ENCODE data around the gene DPYD.
A peak's percentile ranks its signal among the peaks of the same experiment; 100 is the strongest.

The DPYD gene

DNA sequence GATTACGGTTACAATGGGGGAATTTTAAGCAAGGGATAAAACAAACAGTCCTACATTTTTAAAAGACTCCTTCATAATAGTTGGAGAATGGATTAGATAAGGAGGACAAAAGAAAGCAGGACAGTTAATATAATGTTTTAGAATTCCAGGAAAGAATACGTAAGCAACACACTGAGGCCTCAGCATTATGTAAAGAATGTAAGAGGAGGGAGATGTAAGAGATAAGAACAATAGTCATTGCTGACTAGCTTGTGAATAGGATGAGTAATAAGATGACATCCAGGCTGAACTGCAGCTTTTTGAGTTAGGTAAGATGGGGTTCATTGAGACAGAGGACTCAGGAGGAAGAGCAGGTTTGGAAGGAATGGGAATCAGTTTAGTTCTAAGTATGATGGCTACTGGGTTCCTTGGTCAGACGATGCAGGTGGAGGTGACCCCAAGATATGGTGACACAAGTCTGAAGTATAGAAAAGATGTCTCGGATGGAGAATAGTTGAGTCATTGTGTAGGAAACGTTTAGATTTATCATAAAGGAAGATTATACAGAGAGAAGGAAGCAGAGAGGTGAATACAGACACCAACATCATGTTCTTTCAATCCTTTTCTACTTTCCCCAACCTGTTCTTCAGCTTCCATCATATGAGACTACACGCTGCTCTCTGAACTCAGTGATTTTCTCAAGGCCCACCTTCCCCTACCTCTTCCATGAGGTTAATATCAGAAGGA lies 826.4 kb downstream of the DPYD start:
- TF ChIP-seq, protein P1, sequence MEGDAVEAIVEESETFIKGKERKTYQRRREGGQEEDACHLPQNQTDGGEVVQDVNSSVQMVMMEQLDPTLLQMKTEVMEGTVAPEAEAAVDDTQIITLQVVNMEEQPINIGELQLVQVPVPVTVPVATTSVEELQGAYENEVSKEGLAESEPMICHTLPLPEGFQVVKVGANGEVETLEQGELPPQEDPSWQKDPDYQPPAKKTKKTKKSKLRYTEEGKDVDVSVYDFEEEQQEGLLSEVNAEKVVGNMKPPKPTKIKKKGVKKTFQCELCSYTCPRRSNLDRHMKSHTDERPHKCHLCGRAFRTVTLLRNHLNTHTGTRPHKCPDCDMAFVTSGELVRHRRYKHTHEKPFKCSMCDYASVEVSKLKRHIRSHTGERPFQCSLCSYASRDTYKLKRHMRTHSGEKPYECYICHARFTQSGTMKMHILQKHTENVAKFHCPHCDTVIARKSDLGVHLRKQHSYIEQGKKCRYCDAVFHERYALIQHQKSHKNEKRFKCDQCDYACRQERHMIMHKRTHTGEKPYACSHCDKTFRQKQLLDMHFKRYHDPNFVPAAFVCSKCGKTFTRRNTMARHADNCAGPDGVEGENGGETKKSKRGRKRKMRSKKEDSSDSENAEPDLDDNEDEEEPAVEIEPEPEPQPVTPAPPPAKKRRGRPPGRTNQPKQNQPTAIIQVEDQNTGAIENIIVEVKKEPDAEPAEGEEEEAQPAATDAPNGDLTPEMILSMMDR (IDR thresholded peaks at IDR 0.05; ENCODE audit: insufficient read depth, low read length, missing control alignments): no peak
- ChIA-PET POLR2A (interaction anchor here (0.6 to 1.2 kb wide), 2 partner anchors 10 to 11 kb away, joined by 3 read pairs; no protein-coding TSS in a partner anchor), CTCF (interaction anchor here (0.7 to 1.4 kb wide), 3 partner anchors 10 to 56 kb away, joined by 3 read pairs; no protein-coding TSS in a partner anchor)
- peak; percentile 83 for DNase-seq (ENCODE audit: low read depth, low spot score)
- no peak overlapping the region for H3K4me3 ChIP-seq (ENCODE audit: low read depth, low read length)

DNA sequence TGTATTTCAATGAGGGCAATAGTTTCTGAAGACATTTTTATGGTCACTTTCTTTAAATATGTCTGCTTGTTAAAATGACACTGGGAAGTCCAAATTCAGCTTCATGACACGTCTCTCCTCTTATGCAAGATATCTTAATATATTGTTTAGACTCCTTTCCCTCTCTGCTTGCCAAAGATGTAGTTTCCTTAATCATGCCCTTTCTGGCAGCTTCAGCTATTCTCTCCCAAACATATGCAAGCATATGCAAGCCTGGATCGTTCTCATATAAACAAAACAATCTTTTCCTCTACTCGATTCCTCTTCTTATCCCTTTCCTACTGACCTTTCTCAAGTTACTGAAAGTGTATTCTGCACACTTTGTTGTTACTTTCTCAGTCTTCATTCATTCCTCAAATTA lies 827.1 kb downstream of the DPYD start:
- ChIA-PET CTCF (interaction anchor here (0.6 to 1.4 kb wide), 5 partner anchors 9 to 403 kb away, joined by 3 read pairs; no protein-coding TSS in a partner anchor), POLR2A (interaction anchor here (0.6 to 1.2 kb wide), 2 partner anchors 9 to 12 kb away, joined by 3 read pairs; no protein-coding TSS in a partner anchor)
- no peak overlapping the region for H3K4me3 ChIP-seq (ENCODE audit: low read depth, low read length)
- peak; percentile 52 for DNase-seq (ENCODE audit: low read depth, low spot score)
- TF ChIP-seq, protein P1 (IDR thresholded peaks at IDR 0.05; ENCODE audit: insufficient read depth, low read length, missing control alignments): no peak

DNA sequence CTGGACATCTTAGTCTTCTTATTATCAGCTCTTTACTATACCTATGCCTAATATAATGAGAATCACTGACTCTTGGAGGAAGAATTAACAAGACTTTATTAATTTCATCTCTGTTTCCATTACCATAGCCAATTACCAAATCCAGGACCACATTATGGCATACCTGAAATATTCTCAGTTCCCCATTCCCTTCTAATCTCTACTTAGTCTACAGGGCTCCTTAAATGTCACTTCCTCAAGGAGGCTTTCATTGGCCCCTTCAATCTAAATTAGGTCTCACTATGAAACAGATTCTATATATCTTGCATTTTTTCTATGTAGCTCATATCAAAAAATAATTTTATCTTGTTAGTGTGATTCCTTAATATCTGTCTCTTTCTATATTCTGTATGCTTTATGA lies 828.0 kb downstream of the DPYD start:
- ChIA-PET POLR2A (no interaction called here), CTCF (interaction anchor here (0.9 to 1.4 kb wide), 2 partner anchors 8 to 40 kb away, joined by 3 read pairs; no protein-coding TSS in a partner anchor)
- no peak overlapping the region for H3K4me3 ChIP-seq (ENCODE audit: low read depth, low read length)
- TF ChIP-seq, protein P1 (IDR thresholded peaks at IDR 0.05; ENCODE audit: insufficient read depth, low read length, missing control alignments): no peak
- no peak for DNase-seq (ENCODE audit: low read depth, low spot score)

DNA sequence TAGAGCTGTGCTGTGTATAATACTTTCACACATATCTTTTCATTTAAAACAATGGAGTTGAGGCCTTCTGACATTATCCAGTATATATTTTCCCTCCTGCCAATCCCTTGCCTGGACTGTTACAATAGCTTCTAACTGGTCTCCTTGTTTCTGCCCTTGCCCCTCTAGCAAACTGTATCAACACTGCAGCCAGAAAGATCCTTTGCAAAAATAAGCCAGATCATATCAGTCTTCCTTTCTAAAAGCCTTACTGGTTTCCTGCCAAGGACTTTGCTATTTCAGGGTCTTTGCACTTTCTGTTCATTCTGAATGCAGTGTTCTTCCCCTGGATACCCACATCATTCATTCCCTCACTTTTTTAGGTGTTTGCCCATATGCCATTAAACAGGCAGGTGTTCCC lies 829.2 kb downstream of the DPYD start:
- no peak overlapping the region for H3K4me3 ChIP-seq (ENCODE audit: low read depth, low read length)
- POLR2A ChIA-PET: no interaction called here
- TF ChIP-seq, protein P1 (IDR thresholded peaks at IDR 0.05; ENCODE audit: insufficient read depth, low read length, missing control alignments): no peak
- CTCF ChIA-PET: interaction anchor here (0.7 kb wide), 1 partner anchor 25 kb away, joined by 3 read pairs; no protein-coding TSS in a partner anchor
- no peak for DNase-seq (ENCODE audit: low read depth, low spot score)

DNA sequence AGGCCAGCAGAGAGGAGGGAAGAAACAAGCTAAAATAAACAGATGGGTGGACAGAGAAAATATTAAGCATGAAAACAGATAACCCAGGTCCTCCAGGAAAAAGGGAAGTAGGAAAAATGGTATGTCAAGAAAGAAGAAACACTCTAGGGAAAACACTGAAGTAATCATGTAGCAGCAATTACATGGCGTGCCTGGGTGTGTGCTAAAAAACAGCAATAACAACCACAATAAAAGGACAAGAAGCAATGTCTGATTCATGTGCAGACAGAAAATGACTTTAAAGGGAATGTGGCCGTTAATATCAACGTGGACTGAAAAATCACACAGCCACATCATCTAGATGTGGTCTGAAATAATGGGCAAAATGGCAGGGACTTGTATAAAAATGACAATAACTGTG lies 829.6 kb downstream of the DPYD start:
- ChIA-PET POLR2A (no interaction called here), CTCF (no interaction called here)
- no peak overlapping the region for H3K4me3 ChIP-seq (ENCODE audit: low read depth, low read length)
- TF ChIP-seq, protein P1 (IDR thresholded peaks at IDR 0.05; ENCODE audit: insufficient read depth, low read length, missing control alignments): no peak
- no peak for DNase-seq (ENCODE audit: low read depth, low spot score)

DNA sequence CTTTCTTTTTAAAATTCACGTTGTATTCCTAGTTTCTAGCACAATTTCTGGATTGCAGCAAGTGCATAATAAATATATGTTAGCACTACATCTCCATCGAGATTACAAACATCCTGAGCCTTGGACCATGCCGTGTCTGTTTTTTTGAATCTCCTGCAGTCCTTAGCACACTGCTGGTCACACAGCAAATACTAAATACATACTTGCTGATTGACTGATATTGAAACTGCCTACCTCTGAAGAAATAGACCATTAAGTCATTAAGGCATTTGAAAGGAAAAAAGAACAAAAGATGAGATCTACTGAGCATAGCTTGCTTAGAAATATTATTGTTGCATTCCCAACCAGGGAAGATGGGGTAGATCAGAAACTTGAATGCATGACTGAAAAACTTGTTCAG lies 830.1 kb downstream of the DPYD start:
- TF ChIP-seq, protein P1 (IDR thresholded peaks at IDR 0.05; ENCODE audit: insufficient read depth, low read length, missing control alignments): no peak
- POLR2A ChIA-PET: no interaction called here
- DNase-seq (ENCODE audit: low read depth, low spot score): no peak
- H3K4me3 ChIP-seq (ENCODE audit: low read depth, low read length): no peak overlapping the region
- CTCF ChIA-PET: no interaction called here

All from AG04449 (cell line).